GM12872 (cell line): ENCODE results near the gene RCN2.

Experiments
- CTCF ChIP-seq: IDR thresholded peaks from 3 replicates; pipeline ENCODE4 v1.5.1; 2011; ENCODE audit warnings: low read depth, mild to moderate bottlenecking, low read length, moderate library complexity; ENCODE audit not compliant: insufficient read depth

Gene RCN2

GRCh38 chr15:76982356-76982755 lies 50.8 kb downstream of the RCN2 start:
- TF ChIP-seq CTCF = no peak

GRCh38 chr15:76982756-76983155 lies 51.2 kb downstream of the RCN2 start:
- no peak for TF ChIP-seq CTCF

- no peak for TF ChIP-seq CTCF
Measured at GRCh38 chr15:76983590-76984375, 52.2 kb downstream of the RCN2 start.

GRCh38 chr15:76986743-76987142 lies 55.2 kb downstream of the RCN2 start:
- TF ChIP-seq CTCF = no peak

GRCh38 chr15:76987276-76987675 lies 55.7 kb downstream of the RCN2 start:
- TF ChIP-seq CTCF = no peak

- no peak for TF ChIP-seq CTCF
Measured at GRCh38 chr15:76987896-76988860, 56.6 kb downstream of the RCN2 start.

- no peak for TF ChIP-seq CTCF
Measured at GRCh38 chr15:76988867-76989780, 57.6 kb downstream of the RCN2 start.
